Iris pigment epithelial cell (primary cell): ENCODE data around the gene P2RY6.

ENCODE experiments used
- DNase-seq: peaks from one replicate; pipeline ENCODE4 v3.0.0-alpha.2; 2011; ENCODE audit warnings: low read depth

The P2RY6 gene

DNA sequence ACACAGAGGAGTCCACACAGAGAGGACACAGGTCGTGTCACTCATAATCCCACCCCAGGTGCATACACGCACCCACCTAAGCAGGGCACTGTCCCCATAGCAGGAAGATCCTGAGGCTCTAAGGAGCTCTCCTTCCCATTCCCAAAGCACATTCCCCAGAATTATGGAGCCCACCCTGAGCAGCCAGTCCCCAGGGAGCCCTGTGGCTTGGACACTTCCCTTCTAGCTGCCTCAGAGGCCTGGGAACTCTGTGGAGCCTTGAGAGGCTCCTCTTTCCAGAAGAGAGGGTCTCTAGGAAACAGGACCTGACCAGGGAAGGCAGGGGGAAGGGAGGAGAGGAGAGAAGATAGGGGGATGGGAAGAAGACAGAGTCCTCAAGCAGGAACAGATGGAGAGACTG is 65.7 kb downstream of the P2RY6 start:
- DNase-seq = no peak

DNA sequence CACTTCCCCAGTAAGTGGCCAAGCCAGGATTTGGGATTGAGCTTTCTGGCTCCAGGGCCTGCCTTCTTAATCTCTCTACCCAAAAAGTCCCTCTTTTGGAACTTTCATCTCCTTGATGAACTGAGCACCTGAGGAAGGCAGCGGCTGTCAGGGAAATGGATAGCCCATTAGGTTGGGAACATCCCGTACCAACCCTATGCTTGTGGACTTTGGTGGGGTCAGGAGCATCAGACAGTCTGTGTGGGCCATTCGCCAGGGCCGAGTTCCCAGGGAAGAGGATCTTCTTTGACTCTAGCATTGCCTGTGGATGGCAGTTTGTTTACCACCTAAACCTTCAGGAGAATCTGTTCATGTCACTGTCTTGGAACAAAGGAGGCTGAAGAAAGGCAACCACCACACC is 66.1 kb downstream of the P2RY6 start:
- no peak for DNase-seq

DNA sequence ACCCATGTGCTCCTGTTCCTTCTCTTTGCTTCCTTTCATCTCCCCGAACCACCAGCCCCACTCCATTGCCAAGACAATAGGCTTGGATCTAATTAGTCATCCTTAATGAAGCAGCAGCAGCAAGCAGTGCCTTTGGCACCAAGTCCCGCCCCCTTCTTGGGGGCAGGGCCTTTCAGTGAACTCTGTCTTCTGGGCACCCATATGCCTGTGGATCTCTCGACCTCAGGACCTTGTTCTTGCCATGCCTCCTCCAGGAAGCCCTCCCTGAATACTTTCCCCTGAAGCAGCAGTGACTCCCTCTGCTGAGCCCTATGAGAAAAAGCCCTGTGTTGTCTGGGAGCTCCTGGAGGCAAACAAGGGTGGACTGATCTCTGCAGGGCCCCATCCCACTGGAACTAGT is 68.0 kb downstream of the P2RY6 start:
- DNase-seq = no peak

DNA sequence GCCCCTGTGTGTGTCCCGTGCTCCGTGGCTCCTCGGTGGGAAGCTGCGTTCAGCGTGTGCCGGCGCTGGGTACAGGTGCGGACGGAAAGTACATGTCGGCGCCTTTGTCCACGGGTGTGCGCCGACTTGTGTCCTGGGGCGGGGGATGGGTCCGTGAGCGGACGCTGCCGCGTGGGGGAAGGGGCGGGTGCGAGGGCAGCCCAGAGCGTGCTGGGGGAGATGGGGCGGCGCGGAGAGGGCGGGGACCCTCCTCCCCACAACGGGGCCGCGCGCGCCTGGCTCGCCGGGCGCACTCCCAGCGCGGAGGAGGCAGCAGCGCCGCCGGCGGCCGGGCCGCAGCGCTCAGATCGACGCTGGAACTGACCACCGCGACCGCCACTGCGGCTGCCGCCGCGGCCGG is 70.5 kb downstream of the P2RY6 start:
- no peak for DNase-seq

DNA sequence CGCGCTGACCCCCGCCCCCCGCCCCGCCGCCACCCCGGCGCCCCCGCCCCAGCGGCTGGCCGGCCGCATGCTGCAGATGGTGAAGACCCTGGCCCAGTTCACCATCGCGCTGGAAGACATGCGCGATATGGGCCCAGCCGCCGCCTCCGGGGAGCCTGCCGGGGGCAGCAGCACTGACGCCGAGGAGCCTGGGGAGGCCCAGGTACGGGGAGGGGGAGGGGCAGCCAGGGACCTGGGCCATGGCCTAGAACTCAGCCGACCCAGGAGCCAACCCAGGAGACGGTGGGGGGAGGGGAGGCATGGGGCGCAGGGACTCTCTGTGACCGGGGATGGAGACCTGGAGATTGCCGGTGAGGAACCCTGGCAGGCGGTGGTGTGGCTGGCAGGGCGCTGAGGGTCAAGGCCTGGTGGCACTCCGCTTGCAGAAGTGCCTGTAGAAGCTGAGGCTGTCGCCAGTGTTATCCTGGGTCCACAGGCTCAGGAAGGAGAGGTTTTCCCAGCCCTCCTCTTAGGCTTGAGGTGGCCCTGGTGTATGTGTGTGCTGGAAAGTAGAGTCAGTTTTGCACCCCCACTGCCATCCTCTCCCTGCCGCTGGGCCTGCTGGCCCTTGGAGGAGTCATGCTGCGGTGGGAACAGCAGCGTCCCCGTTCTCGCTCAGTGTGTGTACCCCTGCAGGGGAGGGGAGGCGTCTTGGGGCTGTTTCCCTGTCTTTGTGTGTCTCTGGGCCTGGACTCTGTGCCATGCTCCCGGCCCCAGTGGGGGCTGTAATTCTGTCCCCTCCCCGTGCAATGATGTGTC is 71.1 kb downstream of the P2RY6 start:
- DNase-seq = no peak

DNA sequence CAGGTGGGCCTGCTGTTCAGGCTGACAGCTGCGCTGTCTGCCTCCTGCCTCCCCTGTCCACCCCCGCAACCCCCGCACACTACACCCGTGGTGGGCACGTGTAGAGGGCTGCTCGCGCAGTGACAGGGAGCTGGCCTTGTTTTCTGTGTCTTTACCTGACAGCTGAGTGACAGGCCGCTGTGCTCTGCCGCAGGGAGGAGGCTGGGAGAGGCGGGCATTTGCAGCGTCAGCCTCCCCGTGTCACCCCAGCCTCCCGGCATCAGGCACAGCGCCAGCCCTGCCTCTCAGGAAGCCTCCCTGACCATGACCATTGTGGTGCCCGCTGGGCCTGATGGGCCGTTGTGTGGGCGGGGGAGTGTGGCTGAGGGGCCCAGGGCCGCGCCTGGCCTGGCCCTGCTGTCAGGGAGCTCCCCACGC is 72.1 kb downstream of the P2RY6 start:
- DNase-seq = no peak

DNA sequence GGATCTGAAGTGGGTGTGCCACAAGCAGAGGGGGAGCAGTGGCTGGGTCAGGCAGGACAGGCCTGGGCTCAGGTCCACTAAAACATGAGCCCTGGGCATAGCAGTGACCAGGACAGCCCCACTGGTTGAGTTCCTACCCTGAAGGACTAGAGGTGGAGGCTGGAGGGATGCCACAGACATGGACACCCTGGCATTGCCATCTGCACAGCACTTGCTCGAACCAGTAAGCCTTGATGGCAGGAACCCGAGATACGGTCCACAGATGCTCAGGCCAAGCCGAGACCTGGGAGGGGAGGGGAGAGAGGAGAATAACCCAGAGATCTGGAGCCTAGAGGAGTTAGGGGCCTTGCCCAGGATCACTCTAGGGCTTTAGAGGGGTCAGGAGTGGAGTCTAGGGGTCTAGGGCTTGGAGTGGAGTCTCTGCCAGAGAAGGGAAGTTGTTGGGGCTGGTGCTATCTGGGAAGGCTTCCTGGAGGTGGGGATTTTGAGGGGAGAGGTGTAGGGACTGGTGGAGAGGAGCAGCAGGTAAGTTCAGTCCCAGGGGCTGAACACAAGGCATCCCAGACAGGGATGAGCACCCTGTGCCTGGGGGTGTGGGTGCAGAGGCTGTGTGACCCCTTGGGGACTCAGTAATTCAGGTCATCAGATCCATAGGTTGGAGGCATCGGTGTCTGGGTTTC is 73.5 kb downstream of the P2RY6 start:
- DNase-seq = no peak

DNA sequence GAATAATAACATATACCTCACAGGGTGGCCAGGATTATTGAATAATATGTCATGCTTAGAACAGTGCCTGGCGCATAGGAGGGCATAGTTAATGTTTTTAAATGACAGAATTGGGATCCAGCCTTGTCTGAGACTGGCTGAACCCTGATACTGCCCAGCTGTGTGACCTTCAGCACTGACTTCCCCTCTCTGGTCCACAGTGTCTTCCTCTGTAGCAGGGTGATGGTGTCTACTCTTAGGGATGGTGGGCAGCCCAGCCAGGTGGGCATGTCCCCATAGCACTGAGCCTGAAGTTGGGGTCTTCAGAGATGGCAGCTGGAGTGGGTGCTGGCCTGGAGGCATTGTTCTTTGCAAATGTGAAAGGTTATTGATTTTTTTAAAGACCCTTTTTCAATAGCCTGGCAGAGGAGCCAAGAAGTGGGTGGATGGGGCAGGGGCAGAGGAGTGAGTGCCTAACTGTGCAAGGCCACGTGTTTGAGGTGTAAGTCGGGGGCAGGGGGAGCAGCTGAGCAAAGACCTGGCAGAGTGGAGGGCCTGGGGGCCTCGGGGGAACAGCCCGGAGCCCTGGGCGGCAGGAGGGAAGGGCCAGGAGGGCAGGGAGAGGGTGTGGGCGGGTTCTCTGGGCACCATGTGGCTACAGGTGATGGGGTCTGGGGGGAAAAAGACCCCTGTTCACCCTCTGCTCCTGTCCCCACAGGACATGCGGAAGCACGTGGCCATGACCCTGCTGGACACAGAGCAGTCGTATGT is 74.2 kb downstream of the P2RY6 start:
- DNase-seq = no peak

DNA sequence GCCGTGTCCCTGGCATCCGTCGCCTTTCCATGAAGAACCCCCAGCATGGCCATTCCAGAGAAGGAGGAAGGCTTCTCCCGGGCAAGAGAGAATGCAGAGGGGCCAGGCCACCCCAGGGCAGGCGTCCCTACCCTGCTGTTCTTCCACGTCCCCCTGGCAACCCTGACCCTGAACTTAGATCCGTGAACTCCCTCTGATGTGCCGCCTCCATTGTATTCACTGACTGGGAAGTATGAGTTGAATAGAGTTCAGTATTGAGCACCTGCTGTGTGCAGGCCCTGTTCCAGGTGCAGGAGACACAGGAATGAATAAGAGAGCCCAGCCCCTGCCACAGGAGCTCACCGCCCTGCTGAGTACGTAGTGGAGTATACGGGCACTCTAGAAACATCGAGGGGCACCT is 74.9 kb downstream of the P2RY6 start:
- DNase-seq = no peak
